ENCODE results near the gene TTLL11.

DNA sequence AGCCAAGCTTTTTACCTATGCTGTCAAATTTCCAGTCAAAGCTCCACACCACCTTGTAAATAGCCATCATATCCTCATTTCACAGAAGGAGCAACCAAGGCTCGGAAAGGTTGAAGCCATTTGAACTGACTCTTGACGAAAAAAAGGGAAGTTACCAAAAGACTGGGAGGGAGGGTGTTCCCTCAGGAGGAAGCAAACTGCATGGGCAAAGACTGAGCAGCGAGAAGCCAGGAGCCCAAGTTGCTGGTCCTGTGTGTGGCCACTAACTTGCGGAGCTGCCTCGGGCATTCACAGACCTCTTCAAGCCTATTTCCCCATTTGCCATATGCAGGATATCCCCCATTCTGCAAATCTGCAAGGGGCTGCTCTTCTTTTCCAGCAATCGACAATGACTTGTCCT lies 37.4 kb downstream of the TTLL11 start:
- TF ChIP-seq, protein P1, sequence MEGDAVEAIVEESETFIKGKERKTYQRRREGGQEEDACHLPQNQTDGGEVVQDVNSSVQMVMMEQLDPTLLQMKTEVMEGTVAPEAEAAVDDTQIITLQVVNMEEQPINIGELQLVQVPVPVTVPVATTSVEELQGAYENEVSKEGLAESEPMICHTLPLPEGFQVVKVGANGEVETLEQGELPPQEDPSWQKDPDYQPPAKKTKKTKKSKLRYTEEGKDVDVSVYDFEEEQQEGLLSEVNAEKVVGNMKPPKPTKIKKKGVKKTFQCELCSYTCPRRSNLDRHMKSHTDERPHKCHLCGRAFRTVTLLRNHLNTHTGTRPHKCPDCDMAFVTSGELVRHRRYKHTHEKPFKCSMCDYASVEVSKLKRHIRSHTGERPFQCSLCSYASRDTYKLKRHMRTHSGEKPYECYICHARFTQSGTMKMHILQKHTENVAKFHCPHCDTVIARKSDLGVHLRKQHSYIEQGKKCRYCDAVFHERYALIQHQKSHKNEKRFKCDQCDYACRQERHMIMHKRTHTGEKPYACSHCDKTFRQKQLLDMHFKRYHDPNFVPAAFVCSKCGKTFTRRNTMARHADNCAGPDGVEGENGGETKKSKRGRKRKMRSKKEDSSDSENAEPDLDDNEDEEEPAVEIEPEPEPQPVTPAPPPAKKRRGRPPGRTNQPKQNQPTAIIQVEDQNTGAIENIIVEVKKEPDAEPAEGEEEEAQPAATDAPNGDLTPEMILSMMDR (IDR thresholded peaks at IDR 0.05 in 4 of 5, conservative IDR thresholded peaks at IDR 0.05 in 1 of 5): no peak
- no peak for TF ChIP-seq POLR2A (IDR thresholded peaks at IDR 0.05)
